ENCODE results near the gene RFT1. TPM values are rescaled to one million over a fixed set of nuclear protein-coding genes. Genes with fewer than 3 reads are reported as not detected.

The RFT1 gene
- total RNA-seq, 4 donors from 2014 or later = 9.0 to 19.8 (median 10.8) TPM

DNA sequence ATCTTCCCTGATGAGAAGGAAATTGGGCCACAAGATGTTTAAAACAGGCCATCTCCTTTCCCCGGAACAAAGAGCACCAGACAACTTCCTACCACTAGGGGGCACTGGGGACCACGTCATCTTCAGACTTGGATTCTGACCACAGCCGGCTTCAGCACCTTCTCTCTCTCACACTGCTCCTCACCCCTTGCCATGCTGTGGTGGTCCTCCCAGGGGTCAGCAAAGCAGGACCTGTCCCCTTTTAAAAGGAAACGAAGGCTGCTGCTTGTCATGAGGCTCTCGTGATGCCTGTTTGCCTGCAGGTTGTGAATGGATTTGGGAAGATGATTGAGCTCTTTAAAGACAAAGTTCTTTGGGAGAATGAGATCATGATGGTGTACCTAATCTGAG is 16.2 kb downstream of the RFT1 start:
- peak; percentile 76 to 93 (median 82) for DNase-seq
- no peaks in the 10 kb centered on the region for H3K27me3 ChIP-seq
- H3K27ac ChIP-seq = no peak overlapping the region
- TF ChIP-seq, protein P1, sequence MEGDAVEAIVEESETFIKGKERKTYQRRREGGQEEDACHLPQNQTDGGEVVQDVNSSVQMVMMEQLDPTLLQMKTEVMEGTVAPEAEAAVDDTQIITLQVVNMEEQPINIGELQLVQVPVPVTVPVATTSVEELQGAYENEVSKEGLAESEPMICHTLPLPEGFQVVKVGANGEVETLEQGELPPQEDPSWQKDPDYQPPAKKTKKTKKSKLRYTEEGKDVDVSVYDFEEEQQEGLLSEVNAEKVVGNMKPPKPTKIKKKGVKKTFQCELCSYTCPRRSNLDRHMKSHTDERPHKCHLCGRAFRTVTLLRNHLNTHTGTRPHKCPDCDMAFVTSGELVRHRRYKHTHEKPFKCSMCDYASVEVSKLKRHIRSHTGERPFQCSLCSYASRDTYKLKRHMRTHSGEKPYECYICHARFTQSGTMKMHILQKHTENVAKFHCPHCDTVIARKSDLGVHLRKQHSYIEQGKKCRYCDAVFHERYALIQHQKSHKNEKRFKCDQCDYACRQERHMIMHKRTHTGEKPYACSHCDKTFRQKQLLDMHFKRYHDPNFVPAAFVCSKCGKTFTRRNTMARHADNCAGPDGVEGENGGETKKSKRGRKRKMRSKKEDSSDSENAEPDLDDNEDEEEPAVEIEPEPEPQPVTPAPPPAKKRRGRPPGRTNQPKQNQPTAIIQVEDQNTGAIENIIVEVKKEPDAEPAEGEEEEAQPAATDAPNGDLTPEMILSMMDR (IDR thresholded peaks at IDR 0.05) = peak; percentile 80 to 96 (median 91)
- TF ChIP-seq POLR2A (IDR thresholded peaks at IDR 0.05) = no peak
- no peaks in the 10 kb centered on the region for H3K9me3 ChIP-seq
- no peaks in the 10 kb centered on the region for H3K4me1 ChIP-seq
- peaks cover 0 to 52% (median 0%) of the 10 kb centered on the region in 3 donors for H3K36me3 ChIP-seq
- no peak overlapping the region for H3K4me3 ChIP-seq

DNA sequence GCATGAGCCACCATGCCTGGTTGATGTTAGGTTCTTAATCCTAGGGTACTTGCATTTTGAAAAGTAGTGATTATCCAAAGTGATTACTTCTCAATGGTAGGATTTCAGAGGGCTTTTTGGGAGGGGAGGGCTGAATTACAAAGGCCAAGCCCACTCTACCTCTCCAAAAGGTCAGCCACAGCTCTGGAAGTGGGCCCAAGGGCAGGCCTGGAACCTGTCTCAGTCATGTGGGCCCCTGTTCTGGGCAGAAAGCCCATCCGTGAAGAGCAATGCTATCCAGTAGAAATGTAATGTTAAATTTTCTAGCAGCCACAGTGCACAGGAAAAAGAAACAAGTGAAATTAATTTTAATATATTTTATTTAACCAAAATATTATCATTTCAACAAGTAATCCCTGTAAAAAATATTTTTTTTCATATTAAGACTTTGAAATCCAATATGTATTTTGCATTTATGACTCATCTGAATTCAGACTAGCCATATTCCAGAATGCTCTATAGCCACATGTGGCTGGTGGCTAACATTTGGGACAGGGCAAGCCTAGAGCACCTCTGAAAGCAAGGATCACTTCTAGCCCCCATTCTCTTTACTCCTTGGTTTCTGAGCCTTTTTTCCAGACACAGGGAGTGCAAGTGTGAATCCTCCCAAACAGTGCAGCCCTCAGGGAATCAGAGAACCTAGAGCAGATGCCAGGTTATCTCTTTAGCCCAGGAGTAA is 16.8 kb downstream of the RFT1 start:
- DNase-seq = no peak
- no peak overlapping the region for H3K27ac ChIP-seq
- no peaks in the 10 kb centered on the region for H3K4me1 ChIP-seq

DNA sequence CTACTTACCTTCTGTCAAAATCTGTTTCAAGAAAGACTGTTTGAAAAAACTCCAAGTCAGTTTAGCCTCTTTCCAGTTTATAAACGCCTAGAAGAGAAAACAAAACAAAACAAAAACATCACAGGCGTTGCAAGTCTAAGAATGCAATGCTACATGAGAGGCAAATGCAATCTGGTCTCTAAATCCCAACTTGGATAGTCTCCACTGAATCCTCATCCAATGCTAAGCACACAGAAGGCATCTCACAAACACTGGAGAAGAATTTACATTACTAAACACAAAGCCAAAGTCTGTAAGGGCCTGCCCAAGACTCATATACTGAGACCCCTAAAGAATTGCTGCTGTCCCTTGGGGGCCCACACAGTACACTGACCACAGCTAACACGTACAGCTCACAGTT is 18.4 kb downstream of the RFT1 start:
- Histone ChIP-seq H3K27ac (no peak overlapping the region), H3K4me1 (no peaks in the 10 kb centered on the region), H3K36me3 (peaks cover 0 to 32% (median 0%) of the 10 kb centered on the region in 3 donors)

More for the DNA sequence above, 16.8 kb downstream of the RFT1 start:
- no peaks in the 10 kb centered on the region for H3K9me3 ChIP-seq
- H3K27me3 ChIP-seq = no peaks in the 10 kb centered on the region
- H3K36me3 ChIP-seq = peaks cover 0 to 48% (median 0%) of the 10 kb centered on the region in 3 donors
- H3K4me3 ChIP-seq = no peak overlapping the region
- TF ChIP-seq, protein P1 (IDR thresholded peaks at IDR 0.05) = no peak
- TF ChIP-seq POLR2A (IDR thresholded peaks at IDR 0.05) = no peak

DNA sequence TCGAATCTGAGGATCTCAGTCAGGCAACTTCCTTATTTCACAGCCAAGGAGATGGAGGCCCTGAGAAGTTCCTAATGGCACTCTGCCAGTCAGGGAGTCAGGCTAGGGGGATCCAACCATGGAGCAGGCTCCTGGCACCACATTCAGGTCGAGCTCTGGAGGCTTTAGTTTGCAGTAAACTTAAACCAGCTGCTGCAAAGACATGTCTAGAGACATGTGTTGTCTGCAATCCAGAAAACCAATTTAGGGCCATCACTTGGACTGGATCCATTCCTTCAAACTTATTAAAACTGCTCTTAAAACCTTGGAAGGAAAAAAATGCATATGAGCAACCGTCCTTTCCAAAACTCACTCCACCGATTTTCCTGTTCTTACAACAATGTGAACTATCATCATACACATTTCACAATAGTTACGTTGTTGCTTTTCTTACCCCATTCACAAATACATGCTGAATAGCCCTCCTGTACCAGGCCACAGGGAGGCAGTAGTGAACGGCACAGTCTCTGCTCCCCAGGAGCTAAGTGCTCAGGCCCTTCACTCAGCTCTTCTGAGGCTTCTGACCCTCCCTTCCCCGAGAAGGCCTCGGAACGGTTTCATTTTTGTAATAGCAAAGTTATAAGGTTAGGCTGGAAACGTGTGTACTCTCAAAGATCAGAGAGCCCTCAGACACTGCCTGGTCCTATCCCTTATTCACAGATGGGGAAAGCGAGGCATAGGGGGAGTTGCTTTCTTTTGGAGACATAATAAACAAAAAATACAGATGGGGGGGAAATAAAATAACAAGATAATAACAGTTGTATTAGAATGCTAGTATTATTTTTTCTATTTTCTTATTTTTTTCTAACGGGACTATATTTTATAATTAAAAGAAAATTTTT is 20.1 kb downstream of the RFT1 start:
- H3K9me3 ChIP-seq = no peaks in the 10 kb centered on the region
- peak overlapping the region in 2 of 4 donors; percentile 14 to 43 for H3K27ac ChIP-seq
- no peak for TF ChIP-seq POLR2A (IDR thresholded peaks at IDR 0.05)
- TF ChIP-seq, protein P1 (IDR thresholded peaks at IDR 0.05) = peak in 4 of 6 experiments; percentile 13 to 57 (median 46)
- no peak overlapping the region for H3K4me3 ChIP-seq
- no peaks in the 10 kb centered on the region for H3K4me1 ChIP-seq
- H3K36me3 ChIP-seq = peaks cover 0 to 24% (median 0%) of the 10 kb centered on the region in 3 donors
- peak in 2 of 3 donors; percentile 20 to 67 for DNase-seq
- H3K27me3 ChIP-seq = no peaks in the 10 kb centered on the region

More for the DNA sequence above, 18.4 kb downstream of the RFT1 start:
- Histone ChIP-seq H3K27me3 (no peaks in the 10 kb centered on the region), H3K9me3 (no peaks in the 10 kb centered on the region), H3K4me3 (no peak overlapping the region)
- no peak for DNase-seq
- TF ChIP-seq, protein P1 (IDR thresholded peaks at IDR 0.05) = no peak
- TF ChIP-seq POLR2A (IDR thresholded peaks at IDR 0.05) = no peak

DNA sequence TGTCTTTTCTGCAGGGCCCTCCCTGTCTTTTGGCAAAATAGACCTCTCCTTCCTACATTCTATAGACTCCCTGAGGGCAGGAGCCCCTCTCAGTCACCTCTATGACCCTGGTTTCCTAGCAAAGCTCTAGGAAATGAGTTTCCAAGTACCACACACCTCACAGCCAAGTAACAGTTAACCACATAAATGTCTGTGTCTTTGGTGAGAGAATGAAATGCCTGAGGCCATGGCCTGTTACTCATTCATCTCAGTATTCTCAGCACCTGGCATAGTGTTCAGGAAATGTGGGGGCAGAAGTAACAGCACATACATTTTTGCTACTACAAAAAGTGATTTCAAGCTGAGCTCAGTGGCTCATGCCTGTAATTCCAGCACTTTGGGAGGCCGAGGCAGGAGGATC is 21.0 kb downstream of the RFT1 start:
- Histone ChIP-seq H3K27me3 (no peaks in the 10 kb centered on the region), H3K4me1 (no peaks in the 10 kb centered on the region), H3K4me3 (no peak overlapping the region), H3K36me3 (peaks cover 0 to 17% (median 0%) of the 10 kb centered on the region in 3 donors), H3K27ac (peak overlapping the region in 2 of 4 donors; percentile 17 to 43), H3K9me3 (no peaks in the 10 kb centered on the region)
- TF ChIP-seq, protein P1 (IDR thresholded peaks at IDR 0.05) = no peak
- no peak for TF ChIP-seq POLR2A (IDR thresholded peaks at IDR 0.05)
- DNase-seq = no peak
